AG09319 (cell line): Measurements from ENCODE around the gene LILRB3.
"Not testable (repeated sequence)": the region's sequence is repeated elsewhere in the genome, so short reads cannot be mapped to it uniquely, and the experiment has no call there.

Source experiments
- DNase-seq: peaks from one replicate; pipeline ENCODE4 v3.0.0-alpha.2; 2010; ENCODE audit warnings: low read depth; ENCODE audit errors: extremely low read depth
- CTCF ChIP-seq: IDR thresholded peaks from 2 replicates; pipeline ENCODE4 v1.5.1; 2011; ENCODE audit warnings: low read depth, mild to moderate bottlenecking, inconsistent platforms, low read length, moderate library complexity

LILRB3 gene

GRCh38 chr19:54173951-54174834 is 48.6 kb downstream of the LILRB3 start:
- DNase-seq: no peak
- no peak for TF ChIP-seq CTCF

GRCh38 chr19:54173359-54173699 is 49.5 kb downstream of the LILRB3 start:
- TF ChIP-seq CTCF: no peak
- DNase-seq: no peak

GRCh38 chr19:54172471-54173358 is 50.1 kb downstream of the LILRB3 start, which contains the start of gene TMC4:
TSS of gene TMC4 (minus strand) at chr19:54173160. CDS start at chr19:54173117, 43 bp downstream.
- TF ChIP-seq CTCF: no peak
- no peak for DNase-seq

GRCh38 chr19:54171736-54172431 is 50.9 kb downstream of the LILRB3 start:
- not testable (repeated sequence) for DNase-seq

- no peak for DNase-seq
- no peak for TF ChIP-seq CTCF
These were observed 53.6 kb downstream of the LILRB3 start for GRCh38 chr19:54169149-54169740.

- peak; percentile 52 for DNase-seq
- peak; percentile 89 for TF ChIP-seq CTCF
These were observed 54.5 kb downstream of the LILRB3 start for GRCh38 chr19:54168174-54168917.
